ENCODE results near the gene NTM. TPM values are rescaled to one million over a fixed set of nuclear protein-coding genes. Genes with fewer than 3 reads are reported as not detected.
A peak's percentile ranks its signal among the peaks of the same experiment; 100 is the strongest.

Gene NTM
- total RNA-seq (2021; ENCODE audit: unreplicated experiment) (not detected), Bru-seq, nascent RNA (percentile 0 among the genes with signal in this experiment), BruChase-seq, experiment 1, labeled RNA remaining after a 6-hour chase (percentile 0 among the genes with signal in this experiment), BruChase-seq, experiment 2, labeled RNA remaining after a 2-hour chase (percentile 0 among the genes with signal in this experiment)
- polyA plus RNA-seq (2012): not detected in 2 replicates
- long read RNA-seq: 0 reads

DNA sequence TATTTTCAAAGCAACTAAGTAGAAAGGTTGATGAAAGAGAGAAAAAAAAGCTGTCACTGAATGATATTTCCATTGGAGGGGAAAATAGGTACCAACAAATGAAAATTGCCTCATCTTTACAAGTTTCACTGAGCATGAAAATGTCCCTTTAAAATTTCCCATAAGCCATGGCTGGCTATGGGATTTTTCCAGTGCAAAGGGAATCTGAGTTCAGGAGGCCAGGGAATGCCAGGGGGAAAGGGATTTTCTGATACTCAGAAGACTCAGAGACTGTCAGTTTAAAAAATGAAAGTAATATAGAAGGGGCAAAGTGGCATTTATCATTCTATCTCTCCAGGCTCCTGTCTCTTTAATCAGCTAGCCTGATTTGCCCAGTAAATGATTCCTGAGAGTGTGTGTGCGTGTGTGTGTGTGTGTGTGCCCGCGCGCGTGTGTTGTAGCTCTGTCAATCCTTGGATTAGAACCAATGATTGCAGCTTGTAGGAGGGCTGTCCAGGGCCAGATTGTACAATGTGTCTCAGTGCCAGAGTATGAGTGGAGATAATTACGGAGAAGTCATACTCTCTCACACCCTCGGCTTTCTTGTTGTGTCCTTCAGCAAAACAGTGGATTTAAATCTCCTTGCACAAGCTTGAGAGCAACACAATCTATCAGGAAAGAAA lies at the start of gene NTM:
Gene NTM, plus strand, starts transcription at position 526 of the 662 bp plus-strand sequence.
- intact Hi-C loops (cut with micrococcal nuclease): no loop called here
- TF ChIP-seq, protein P1, sequence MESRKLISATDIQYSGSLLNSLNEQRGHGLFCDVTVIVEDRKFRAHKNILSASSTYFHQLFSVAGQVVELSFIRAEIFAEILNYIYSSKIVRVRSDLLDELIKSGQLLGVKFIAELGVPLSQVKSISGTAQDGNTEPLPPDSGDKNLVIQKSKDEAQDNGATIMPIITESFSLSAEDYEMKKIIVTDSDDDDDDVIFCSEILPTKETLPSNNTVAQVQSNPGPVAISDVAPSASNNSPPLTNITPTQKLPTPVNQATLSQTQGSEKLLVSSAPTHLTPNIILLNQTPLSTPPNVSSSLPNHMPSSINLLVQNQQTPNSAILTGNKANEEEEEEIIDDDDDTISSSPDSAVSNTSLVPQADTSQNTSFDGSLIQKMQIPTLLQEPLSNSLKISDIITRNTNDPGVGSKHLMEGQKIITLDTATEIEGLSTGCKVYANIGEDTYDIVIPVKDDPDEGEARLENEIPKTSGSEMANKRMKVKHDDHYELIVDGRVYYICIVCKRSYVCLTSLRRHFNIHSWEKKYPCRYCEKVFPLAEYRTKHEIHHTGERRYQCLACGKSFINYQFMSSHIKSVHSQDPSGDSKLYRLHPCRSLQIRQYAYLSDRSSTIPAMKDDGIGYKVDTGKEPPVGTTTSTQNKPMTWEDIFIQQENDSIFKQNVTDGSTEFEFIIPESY (IDR thresholded peaks at IDR 0.05; ENCODE audit: extremely low read depth, insufficient replicate concordance, low read length): no peak
- TF ChIP-seq SP1 (IDR thresholded peaks at IDR 0.05; ENCODE audit: low read depth) (no peak), POLR2A (IDR thresholded peaks at IDR 0.05; ENCODE audit: borderline replicate concordance, extremely low read depth, insufficient read depth, insufficient read length) (no peak), FOSL1 (IDR thresholded peaks at IDR 0.05; ENCODE audit: low read depth) (no peak), CBX3 (IDR thresholded peaks at IDR 0.05; ENCODE audit: low read depth) (no peak), RAD21 (IDR thresholded peaks at IDR 0.05; ENCODE audit: low read depth) (no peak), ELF1 (IDR thresholded peaks at IDR 0.05; ENCODE audit: borderline replicate concordance, low read depth) (no peak), CEBPB (IDR thresholded peaks at IDR 0.05; ENCODE audit: low read depth) (no peak), SIN3A (IDR thresholded peaks at IDR 0.05; ENCODE audit: low read depth) (no peak)
- TF ChIP-seq, protein P2, sequence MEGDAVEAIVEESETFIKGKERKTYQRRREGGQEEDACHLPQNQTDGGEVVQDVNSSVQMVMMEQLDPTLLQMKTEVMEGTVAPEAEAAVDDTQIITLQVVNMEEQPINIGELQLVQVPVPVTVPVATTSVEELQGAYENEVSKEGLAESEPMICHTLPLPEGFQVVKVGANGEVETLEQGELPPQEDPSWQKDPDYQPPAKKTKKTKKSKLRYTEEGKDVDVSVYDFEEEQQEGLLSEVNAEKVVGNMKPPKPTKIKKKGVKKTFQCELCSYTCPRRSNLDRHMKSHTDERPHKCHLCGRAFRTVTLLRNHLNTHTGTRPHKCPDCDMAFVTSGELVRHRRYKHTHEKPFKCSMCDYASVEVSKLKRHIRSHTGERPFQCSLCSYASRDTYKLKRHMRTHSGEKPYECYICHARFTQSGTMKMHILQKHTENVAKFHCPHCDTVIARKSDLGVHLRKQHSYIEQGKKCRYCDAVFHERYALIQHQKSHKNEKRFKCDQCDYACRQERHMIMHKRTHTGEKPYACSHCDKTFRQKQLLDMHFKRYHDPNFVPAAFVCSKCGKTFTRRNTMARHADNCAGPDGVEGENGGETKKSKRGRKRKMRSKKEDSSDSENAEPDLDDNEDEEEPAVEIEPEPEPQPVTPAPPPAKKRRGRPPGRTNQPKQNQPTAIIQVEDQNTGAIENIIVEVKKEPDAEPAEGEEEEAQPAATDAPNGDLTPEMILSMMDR (IDR thresholded peaks at IDR 0.05 in 2 of 3, conservative IDR thresholded peaks at IDR 0.05 in 1 of 3; ENCODE audit: borderline replicate concordance in 1 of 3, insufficient read depth in 1 of 3, low read depth in 2 of 3, low read length in 2 of 3): no peak
- RAD21 ChIA-PET (ENCODE audit: low non-redundant PET in 1 of 2, low total read pairs in 2 of 2, uncharacterized antibody in 2 of 2, unreplicated experiment in 2 of 2): no interaction called here
- ATAC-seq (no peak), DNase-seq (ENCODE audit: low read depth, low spot score) (no peak)
- POLR2A ChIA-PET: no interaction called here
- BruUV-seq (replicated peaks): no TSS peak
- H3K4me3 ChIP-seq (replicated peaks in 1 of 2; ENCODE audit: low read depth in 1 of 2, low read length in 2 of 2): no peak within 1 kb of the TSS
- no peaks in the 10 kb centered on the region for H4K20me1 ChIP-seq (ENCODE audit: insufficient read depth)
- H3K36me3 ChIP-seq (ENCODE audit: control insufficient read depth in 1 of 2, insufficient read depth in 2 of 2, low read length in 2 of 2): no peaks in the 10 kb centered on the region
- H3K27me3 ChIP-seq (ENCODE audit: insufficient read depth, low read length): no peaks in the 10 kb centered on the region
- no peak within 1 kb of the TSS for H3K4me2 ChIP-seq (ENCODE audit: low read length)
- no peak within 1 kb of the TSS for H3K9ac ChIP-seq (ENCODE audit: low read length)
- CTCF ChIA-PET: no interaction called here
- no peak within 1 kb of the TSS for H3K27ac ChIP-seq (ENCODE audit: low read depth, low read length)
- no peak within 1 kb of the TSS for H2AFZ ChIP-seq (ENCODE audit: low read depth, low read length, poor library complexity, severe bottlenecking)
- H3K4me1 ChIP-seq (ENCODE audit: control insufficient read depth in 1 of 2, insufficient read depth in 2 of 2, low read length in 2 of 2): no peaks in the 10 kb centered on the region
- no peaks in the 10 kb centered on the region for H3K79me2 ChIP-seq (ENCODE audit: insufficient read depth, low read length)
- no peaks in the 10 kb centered on the region for H3K9me2 ChIP-seq (ENCODE audit: insufficient read depth)
- H3K9me3 ChIP-seq (ENCODE audit: control insufficient read depth in 1 of 2, insufficient read depth in 1 of 2, low read depth in 1 of 2, low read length in 2 of 2): peaks cover 0 to 12% of the 10 kb centered on the region in 2 experiments; a peak in 2 of 4 replicates

Data from HCT116 (cell line).